Stimulated activated CD8-positive, alpha-beta memory T cell treated with anti-CD3 and anti-CD28 coated beads, Interleukin-4, amount 100 ng/mL, for 1 hour (primary cell): ENCODE measurements around the gene NCAM2.
"Not testable (repeated sequence)": the region's sequence is repeated elsewhere in the genome, so short reads cannot be mapped to it uniquely, and the experiment has no call there.

Experiments used
- DNase-seq, 2 donors: peaks; one replicate each; pipeline ENCODE4 v3.0.0-alpha.2; 2020; ENCODE audit warnings: low read depth in 2 of 2, low spot score in 1 of 2

Gene NCAM2

GRCh38 chr21:21295303-21295702 lies 297.1 kb downstream of the NCAM2 start:
- no peak for DNase-seq

GRCh38 chr21:21297211-21297610 lies 299.0 kb downstream of the NCAM2 start:
- no peak for DNase-seq

GRCh38 chr21:21301013-21301412 lies 302.8 kb downstream of the NCAM2 start:
- no peak for DNase-seq

- DNase-seq: no peak
These were observed 311.3 kb downstream of the NCAM2 start for GRCh38 chr21:21309510-21309909.

GRCh38 chr21:21324297-21324696 lies 326.1 kb downstream of the NCAM2 start:
- DNase-seq: no peak

GRCh38 chr21:21332492-21332891 lies 334.3 kb downstream of the NCAM2 start:
- DNase-seq: no peak

- DNase-seq: no peak
These were observed 342.8 kb downstream of the NCAM2 start for GRCh38 chr21:21341041-21341440.

- no peak for DNase-seq
These were observed 347.1 kb downstream of the NCAM2 start for GRCh38 chr21:21345296-21345695.

GRCh38 chr21:21345872-21346271 lies 347.7 kb downstream of the NCAM2 start:
- no peak for DNase-seq

GRCh38 chr21:21366277-21366676 lies 368.1 kb downstream of the NCAM2 start:
- DNase-seq: no peak

- DNase-seq: no peak
These were observed 369.4 kb downstream of the NCAM2 start for GRCh38 chr21:21367583-21367982.

GRCh38 chr21:21373969-21374368 lies 375.8 kb downstream of the NCAM2 start:
- no peak for DNase-seq

- DNase-seq: no peak
These were observed 384.9 kb downstream of the NCAM2 start for GRCh38 chr21:21383126-21383525.

- DNase-seq: no peak
These were observed 386.8 kb downstream of the NCAM2 start for GRCh38 chr21:21384977-21385376.

GRCh38 chr21:21385404-21385803 lies 387.2 kb downstream of the NCAM2 start:
- DNase-seq: no peak

- DNase-seq: no peak
These were observed 389.7 kb downstream of the NCAM2 start for GRCh38 chr21:21387916-21388315.

GRCh38 chr21:21394064-21394463 lies 395.9 kb downstream of the NCAM2 start:
- DNase-seq: no peak

- no peak for DNase-seq
These were observed 398.2 kb downstream of the NCAM2 start for GRCh38 chr21:21396424-21396823.

- DNase-seq: no peak
These were observed 399.3 kb downstream of the NCAM2 start for GRCh38 chr21:21397464-21397863.

GRCh38 chr21:21401444-21401843 lies 403.2 kb downstream of the NCAM2 start:
- DNase-seq: no peak

- DNase-seq: not testable (repeated sequence)
These were observed 404.0 kb downstream of the NCAM2 start for GRCh38 chr21:21402187-21402586.

GRCh38 chr21:21404261-21404660 lies 406.1 kb downstream of the NCAM2 start:
- DNase-seq: not testable (repeated sequence)

- no peak for DNase-seq
These were observed 408.7 kb downstream of the NCAM2 start for GRCh38 chr21:21406921-21407320.

- no peak for DNase-seq
These were observed 413.9 kb downstream of the NCAM2 start for GRCh38 chr21:21412096-21412495.
